Caco-2 (cell line): ENCODE results near the gene GPR4. TPM values are rescaled to one million over a fixed set of nuclear protein-coding genes. Genes with fewer than 3 reads are reported as not detected.

ENCODE experiments used
- BruUV-seq: library from RNA; stranded (reverse); fragments of 400-500 nt; replicated peaks from 2 replicates; lab custom pipeline; 2021; lab: Mats Ljungman, UMichigan
- CTCF ChIA-PET: fragments of 300-600 bp; sonication (Branson Sonifier 250); formaldehyde crosslinking; loops from one replicate; lab custom pipeline; 2022; ENCODE audit warnings: antibody characterized with exemption; lab: Charles Lee
- POLR2A ChIA-PET: fragments of 300-600 bp; sonication (Branson Sonifier 250); formaldehyde crosslinking; loops from one replicate; lab custom pipeline; 2022; ENCODE audit warnings: antibody characterized with exemption; lab: Charles Lee
- DNase-seq, 2 experiments: peaks; one replicate each; pipeline versions ENCODE4 v3.0.0 to v3.0.0-alpha.2; 2020 to 2022
- H3K27me3 ChIP-seq: replicated peaks from 2 replicates; pipeline ENCODE4 v1.6.0; 2011; ENCODE audit warnings: low read length; ENCODE audit not compliant: control insufficient read depth, insufficient read depth
- H3K36me3 ChIP-seq: 2 replicates; pipeline ENCODE4 v1.5.1; 2011; ENCODE audit warnings: low read length; ENCODE audit not compliant: control insufficient read depth, insufficient read depth
- H3K4me1 ChIP-seq: fragments of 250-450 bp; sonication (Bioruptor Pico); 2 replicates; pipeline ENCODE4 v1.5.1; 2020; ENCODE audit warnings: mild to moderate bottlenecking
- H3K4me3 ChIP-seq: 2 replicates; pipeline ENCODE4 v1.5.1; 2011; ENCODE audit warnings: low read depth, mild to moderate bottlenecking, control low read depth, low read length
- H3K9me3 ChIP-seq: fragments of 250-450 bp; sonication (Bioruptor Pico); 2 replicates; pipeline ENCODE4 v1.5.1; 2020; ENCODE audit warnings: mild to moderate bottlenecking, moderate library complexity
- H3K27ac Mint-ChIP-seq: one replicate; pipeline ENCODE4 v1.8.0; 2022; ENCODE audit warnings: mixed read lengths; ENCODE audit not compliant: unreplicated experiment
- H3K27me3 Mint-ChIP-seq: one replicate; pipeline ENCODE4 v1.8.0; 2022; ENCODE audit warnings: mixed read lengths; ENCODE audit not compliant: insufficient read depth, unreplicated experiment
- H3K36me3 Mint-ChIP-seq: one replicate; pipeline ENCODE4 v1.8.0; 2022; ENCODE audit warnings: mild to moderate bottlenecking, mixed read lengths; ENCODE audit not compliant: insufficient read depth, unreplicated experiment
- H3K4me1 Mint-ChIP-seq: one replicate; pipeline ENCODE4 v1.8.0; 2022; ENCODE audit warnings: low read depth, mixed read lengths; ENCODE audit not compliant: unreplicated experiment
- H3K4me3 Mint-ChIP-seq: one replicate; pipeline ENCODE4 v1.8.0; 2022; ENCODE audit warnings: mild to moderate bottlenecking, moderate library complexity, mixed read lengths; ENCODE audit not compliant: unreplicated experiment
- H3K9me3 Mint-ChIP-seq: one replicate; pipeline ENCODE4 v1.8.0; 2022; ENCODE audit warnings: mixed read lengths; ENCODE audit not compliant: unreplicated experiment
- CTCF ChIP-seq, 2 experiments: fragments of 200-600 bp in 1 of 2; IDR thresholded peaks; 1 replicate in 1 of 2; 2 replicates in 1 of 2; pipeline versions ENCODE4 v1.5.1 to v1.8.0; 2011 to 2022; ENCODE audit warnings: antibody characterized with exemption in 1 of 2, control low read depth in 1 of 2, inconsistent platforms in 1 of 2, low read depth in 1 of 2, low read length in 1 of 2, mild to moderate bottlenecking in 1 of 2, moderate library complexity in 1 of 2; ENCODE audit not compliant: insufficient read depth in 1 of 2, severe bottlenecking in 1 of 2, unreplicated experiment in 1 of 2
- intact Hi-C: fragments of 100-400 bp; cut with micrococcal nuclease; formaldehyde crosslinking; loops from one replicate; pipeline ENCODE4 v1.10.0; 2022; ENCODE audit not compliant: unreplicated experiment
- total RNA-seq: library from RNA; stranded (reverse); gene quantifications from 2 replicates; pipeline ENCODE4 v1.2.3, GENCODE V29; 2022

GPR4 gene
- total RNA-seq, 1 experiment from 2014 or later: not detected

GRCh38 chr19:45585158-45585577, 16.8 kb downstream of the GPR4 start:
- H3K4me3 ChIP-seq: peak overlapping the region; percentile 91
- POLR2A ChIA-PET: interaction anchor here (1.4 to 1.9 kb wide), 3 partner anchors 56 to 107 kb away, joined by 8 to 11 read pairs (median 9); partner anchors contain the start of genes QPCTL and SNRPD2
- peaks cover 4% of the 10 kb centered on the region; the same call in 1 of the 2 replicates for H3K9me3 ChIP-seq
- peaks cover 7% of the 10 kb centered on the region for H3K27me3 Mint-ChIP-seq
- peak overlapping the region; percentile 89 for H3K4me3 Mint-ChIP-seq
- CTCF ChIA-PET: interaction anchor here (1.4 to 2.4 kb wide), 3 partner anchors 14 to 57 kb away, joined by 5 to 33 read pairs (median 7); no protein-coding TSS in a partner anchor
- TF ChIP-seq CTCF (IDR thresholded peaks at IDR 0.05; ENCODE audit: insufficient read depth in 1 of 2, low read depth in 1 of 2, low read length in 1 of 2, severe bottlenecking in 1 of 2, unreplicated experiment in 1 of 2): no peak
- H3K27ac Mint-ChIP-seq: peak overlapping the region; percentile 96
- H3K9me3 Mint-ChIP-seq: no peaks in the 10 kb centered on the region
- intact Hi-C loops: loop anchor here (2.0 kb wide), 1 partner anchor 108 kb away; the partner anchor contains the start of gene QPCTL
- no peaks in the 10 kb centered on the region for H3K36me3 ChIP-seq
- H3K27me3 ChIP-seq: no peaks in the 10 kb centered on the region
- H3K36me3 Mint-ChIP-seq: peaks cover 25% of the 10 kb centered on the region
- no peak for DNase-seq
- peaks cover 10% of the 10 kb centered on the region for H3K4me1 Mint-ChIP-seq
- BruUV-seq: no TSS peak
- H3K4me1 ChIP-seq: peaks cover 9% of the 10 kb centered on the region

- TF ChIP-seq CTCF (IDR thresholded peaks at IDR 0.05; ENCODE audit: insufficient read depth in 1 of 2, low read depth in 1 of 2, low read length in 1 of 2, severe bottlenecking in 1 of 2, unreplicated experiment in 1 of 2): peak in 1 of 2 experiments; percentile 15
- POLR2A ChIA-PET: interaction anchor here (0.6 to 1.9 kb wide), 8 partner anchors 9 to 184 kb away, joined by 3 to 11 read pairs (median 8); partner anchors contain the start of genes QPCTL, SIX5 and SNRPD2
- intact Hi-C loops: loop anchor here (2.0 to 5.0 kb wide), 2 partner anchors 108 to 758 kb away; partner anchors contain the start of gene QPCTL
- CTCF ChIA-PET: interaction anchor here (0.6 to 2.4 kb wide), 12 partner anchors 13 to 107 kb away, joined by 3 to 33 read pairs (median 4); partner anchors contain the start of genes QPCTL and SNRPD2
- peak; percentile 99 to 100 for DNase-seq
- Mint-ChIP-seq H3K36me3 (peaks cover 25% of the 10 kb centered on the region), H3K4me1 (peaks cover 10% of the 10 kb centered on the region), H3K27me3 (peaks cover under 1% of the 10 kb centered on the region), H3K9me3 (no peaks in the 10 kb centered on the region), H3K27ac (peak within 1 kb of the TSS; percentile 96), H3K4me3 (peak within 1 kb of the TSS; percentile 89)
- Histone ChIP-seq H3K36me3 (no peaks in the 10 kb centered on the region), H3K27me3 (no peaks in the 10 kb centered on the region), H3K9me3 (peaks cover 4% of the 10 kb centered on the region; the same call in 1 of the 2 replicates), H3K4me3 (peak within 1 kb of the TSS; percentile 91), H3K4me1 (peaks cover 9% of the 10 kb centered on the region)
- BruUV-seq: TSS peak; percentile 93
Observed at GRCh38 chr19:45584332-45585157, 17.5 kb downstream of the GPR4 start, which contains the start of gene OPA3. Gene OPA3 (minus strand): TSS chr19:45584802. CDS start chr19:45584764, 38 bp downstream.

GRCh38 chr19:45581576-45581975, 20.4 kb downstream of the GPR4 start:
- no peak overlapping the region for H3K4me3 ChIP-seq
- intact Hi-C loops: loop anchor here (5.0 kb wide), 1 partner anchor 761 kb away; no protein-coding TSS in a partner anchor
- Mint-ChIP-seq H3K27ac (no peak overlapping the region), H3K4me1 (peaks cover 34% of the 10 kb centered on the region), H3K9me3 (no peaks in the 10 kb centered on the region), H3K27me3 (no peaks in the 10 kb centered on the region), H3K36me3 (peaks cover 25% of the 10 kb centered on the region), H3K4me3 (no peak overlapping the region)
- H3K9me3 ChIP-seq: peaks cover 4% of the 10 kb centered on the region; the same call in 1 of the 2 replicates
- peaks cover 30% of the 10 kb centered on the region for H3K4me1 ChIP-seq
- CTCF ChIA-PET: no interaction called here
- POLR2A ChIA-PET: interaction anchor here (0.9 kb wide), 1 partner anchor 53 kb away, joined by 10 read pairs; no protein-coding TSS in a partner anchor
- no peaks in the 10 kb centered on the region for H3K36me3 ChIP-seq
- no peaks in the 10 kb centered on the region for H3K27me3 ChIP-seq
- no peak for DNase-seq
- no TSS peak for BruUV-seq
- TF ChIP-seq CTCF (IDR thresholded peaks at IDR 0.05; ENCODE audit: insufficient read depth in 1 of 2, low read depth in 1 of 2, low read length in 1 of 2, severe bottlenecking in 1 of 2, unreplicated experiment in 1 of 2): no peak
